H1 (cell line): Measurements from ENCODE around the gene ITSN1. TPM values are rescaled to one million over a fixed set of nuclear protein-coding genes. Genes with fewer than 3 reads are reported as not detected.

Source experiments
- CTCF ChIA-PET: fragments of 300-600 bp; sonication (Branson Sonifier 250); formaldehyde crosslinking; loops from one replicate; lab custom pipeline; 2021; ENCODE audit not compliant: partially characterized antibody; lab: Charles Lee
- POLR2A ChIA-PET: fragments of 300-600 bp; sonication (Branson Sonifier 250); formaldehyde crosslinking; loops from one replicate; lab custom pipeline; 2021; ENCODE audit warnings: inconsistent platforms; ENCODE audit not compliant: partially characterized antibody; lab: Charles Lee
- DNase-seq, 2 experiments: peaks; one replicate each; pipeline versions ENCODE4 v3.0.0 to v3.0.0-alpha.2; 2010 to 2022; ENCODE audit warnings: low spot score in 2 of 2, low read depth in 1 of 2, mixed read lengths in 1 of 2
- FAIRE-seq: peaks from 2 replicates; lab custom pipeline; 2011; peaks lifted over from hg19 to GRCh38; lab: Jason Lieb, UNC
- H2AFZ ChIP-seq: 2 replicates; pipeline ENCODE4 v1.8.1; 2012; ENCODE audit warnings: low read length, inconsistent platforms
- H2AK5ac ChIP-seq: 2 replicates; pipeline ENCODE4 v1.6.1; 2013; ENCODE audit warnings: low read depth, low read length
- H2BK120ac ChIP-seq: replicated peaks from 2 replicates; pipeline ENCODE3; 2013; ENCODE audit warnings: low read depth, low read length, inconsistent platforms
- H2BK12ac ChIP-seq: 2 replicates; pipeline ENCODE4 v1.6.1; 2013; ENCODE audit warnings: low read depth, low read length
- H2BK15ac ChIP-seq: 2 replicates; pipeline ENCODE4 v1.6.1; 2013; ENCODE audit warnings: low read length
- H2BK20ac ChIP-seq: 2 replicates; pipeline ENCODE4 v1.6.1; 2013; ENCODE audit warnings: low read length
- H2BK5ac ChIP-seq: 2 replicates; pipeline ENCODE4 v1.6.1; 2013; ENCODE audit warnings: low read depth, low read length
- H3K14ac ChIP-seq: 2 replicates; pipeline ENCODE4 v1.6.1; 2013; ENCODE audit warnings: inconsistent platforms; ENCODE audit not compliant: insufficient read length
- H3K18ac ChIP-seq: 2 replicates; pipeline ENCODE4 v1.6.1; 2013; ENCODE audit warnings: low read length; ENCODE audit errors: extremely low read depth
- H3K23ac ChIP-seq: 2 replicates; pipeline ENCODE4 v1.6.1; 2013; ENCODE audit warnings: inconsistent platforms; ENCODE audit not compliant: insufficient read length
- H3K23me2 ChIP-seq: 2 replicates; pipeline ENCODE4 v1.6.1; 2013; ENCODE audit warnings: low read depth, low read length
- H3K27ac ChIP-seq: 2 replicates; pipeline ENCODE4 v1.6.1; 2011; ENCODE audit warnings: low read depth, low read length, inconsistent platforms
- H3K27me3 ChIP-seq, 4 experiments: replicated peaks in 1 of 4; 1 replicate in 1 of 4; 2 replicates in 3 of 4; pipeline versions ENCODE4 v1.6.1 to v1.8.1; 2011 to 2013; ENCODE audit warnings: low read length in 3 of 4, mild to moderate bottlenecking in 3 of 4, inconsistent platforms in 2 of 4, mixed read lengths in 2 of 4, moderate library complexity in 1 of 4; ENCODE audit not compliant: control insufficient read depth in 3 of 4, insufficient read depth in 3 of 4; ENCODE audit errors: extremely low read depth in 1 of 4
- H3K36me3 ChIP-seq, 4 experiments: 2 replicates each; pipeline versions ENCODE4 v1.6.1 to v1.8.1; 2011 to 2013; ENCODE audit warnings: mild to moderate bottlenecking in 4 of 4, low read length in 3 of 4, moderate library complexity in 2 of 4, control low read depth in 1 of 4, inconsistent platforms in 1 of 4; ENCODE audit not compliant: insufficient read depth in 4 of 4, control insufficient read depth in 2 of 4
- H3K4ac ChIP-seq: replicated peaks from 2 replicates; pipeline ENCODE3; 2013; ENCODE audit warnings: low read length, low read depth, mixed read lengths, inconsistent platforms; ENCODE audit not compliant: insufficient read length
- H3K4me1 ChIP-seq, 4 experiments: replicated peaks in 1 of 4; 1 replicate in 1 of 4; 2 replicates in 3 of 4; pipeline versions ENCODE4 v1.6.1 to v1.8.1; 2011 to 2013; ENCODE audit warnings: low read length in 3 of 4, inconsistent platforms in 2 of 4, mixed read lengths in 1 of 4; ENCODE audit not compliant: insufficient read depth in 4 of 4, control insufficient read depth in 3 of 4
- H3K4me2 ChIP-seq, 2 experiments: 2 replicates each; pipeline versions ENCODE4 v1.6.1 to v1.8.1; 2011 to 2013; ENCODE audit warnings: low read depth in 2 of 2, low read length in 2 of 2, control low read depth in 1 of 2, inconsistent platforms in 1 of 2, mild to moderate bottlenecking in 1 of 2; ENCODE audit not compliant: insufficient read depth in 1 of 2
- H3K4me3 ChIP-seq, 4 experiments: fragments of 200-600, 300-600 bp in 1 of 4; sonication (generic), shearing (Covaris generic), sonication (Bioruptor Twin) in 1 of 4; 2 replicates each; pipeline versions ENCODE4 v1.5.1 to v1.8.1; 2011 to 2016; ENCODE audit warnings: low read length in 4 of 4, low read depth in 3 of 4, control low read depth in 2 of 4, inconsistent platforms in 2 of 4, mild to moderate bottlenecking in 2 of 4, mixed read lengths in 1 of 4, moderate library complexity in 1 of 4; ENCODE audit not compliant: insufficient read depth in 2 of 4; ENCODE audit errors: extremely low read depth in 1 of 4
- H3K56ac ChIP-seq: replicated peaks from 2 replicates; pipeline ENCODE3; 2013; ENCODE audit warnings: low read depth, mild to moderate bottlenecking, mixed read lengths, low read length, inconsistent platforms; ENCODE audit not compliant: insufficient read length
- H3K79me1 ChIP-seq: 2 replicates; pipeline ENCODE4 v1.6.1; 2013; ENCODE audit warnings: low read depth, low read length, control low read depth
- H3K79me2 ChIP-seq, 2 experiments: 2 replicates each; pipeline versions ENCODE4 v1.6.1 to v1.8.1; 2012 to 2013; ENCODE audit warnings: low read length in 2 of 2, mild to moderate bottlenecking in 2 of 2, inconsistent platforms in 1 of 2; ENCODE audit not compliant: insufficient read depth in 2 of 2, control insufficient read depth in 1 of 2
- H3K9ac ChIP-seq, 4 experiments: replicated peaks in 1 of 4; 1 replicate in 1 of 4; 2 replicates in 3 of 4; pipeline versions ENCODE4 v1.6.1 to v1.8.1; 2011 to 2013; ENCODE audit warnings: low read depth in 3 of 4, low read length in 3 of 4, control low read depth in 2 of 4, mild to moderate bottlenecking in 2 of 4, moderate library complexity in 2 of 4, inconsistent platforms in 1 of 4; ENCODE audit errors: extremely low read depth in 1 of 4
- H3K9me3 ChIP-seq, 2 experiments: 2 replicates each; pipeline versions ENCODE4 v1.6.1 to v1.8.1; 2012 to 2013; ENCODE audit warnings: mild to moderate bottlenecking in 2 of 2, moderate library complexity in 2 of 2, control low read depth in 1 of 2, inconsistent platforms in 1 of 2, low read depth in 1 of 2, low read length in 1 of 2, mixed read lengths in 1 of 2; ENCODE audit not compliant: insufficient read depth in 2 of 2
- H4K20me1 ChIP-seq, 2 experiments: replicated peaks in 1 of 2; 2 replicates each; pipeline versions ENCODE3 to v1.8.1; 2011 to 2013; ENCODE audit warnings: inconsistent platforms in 2 of 2, low read length in 2 of 2, mild to moderate bottlenecking in 1 of 2; ENCODE audit not compliant: insufficient read depth in 2 of 2, control insufficient read depth in 1 of 2
- H4K5ac ChIP-seq: 2 replicates; pipeline ENCODE4 v1.6.1; 2013; ENCODE audit warnings: low read length, low read depth, mixed read lengths, inconsistent platforms; ENCODE audit not compliant: insufficient read length
- H4K8ac ChIP-seq: 2 replicates; pipeline ENCODE4 v1.8.0; 2013; ENCODE audit warnings: mild to moderate bottlenecking, moderate library complexity, low read length, inconsistent platforms; ENCODE audit not compliant: insufficient read depth; ENCODE audit errors: extremely low read depth
- H4K91ac ChIP-seq: replicated peaks from 2 replicates; pipeline ENCODE3; 2013; ENCODE audit warnings: low read length, mixed read lengths, inconsistent platforms; ENCODE audit not compliant: insufficient read length
- CTCF ChIP-seq, 3 experiments: IDR thresholded peaks; 1 replicate in 2 of 3; 2 replicates in 1 of 3; pipeline versions ENCODE4 v1.5.1 to v1.6.1; 2011; ENCODE audit warnings: low read length in 3 of 3, mild to moderate bottlenecking in 3 of 3, inconsistent platforms in 2 of 3, low read depth in 1 of 3, moderate library complexity in 1 of 3; ENCODE audit not compliant: insufficient read depth in 1 of 3; ENCODE audit errors: control extremely low read depth in 1 of 3
- GABPA ChIP-seq: IDR thresholded peaks from 2 replicates; pipeline ENCODE4 v1.6.1; 2011; ENCODE audit warnings: mild to moderate bottlenecking, low read length, moderate library complexity, borderline replicate concordance; ENCODE audit not compliant: insufficient read depth
- POLR2A ChIP-seq, 2 experiments: IDR thresholded peaks; 1 replicate in 1 of 2; 2 replicates in 1 of 2; pipeline ENCODE4 v1.6.1; 2011; ENCODE audit warnings: low read depth in 2 of 2, low read length in 2 of 2, mild to moderate bottlenecking in 2 of 2; ENCODE audit errors: control extremely low read depth in 1 of 2
- POLR2AphosphoS5 ChIP-seq: IDR thresholded peaks from 2 replicates; pipeline ENCODE4 v1.6.1; 2011; ENCODE audit warnings: low read depth, low read length
- RAD21 ChIP-seq, 2 experiments: IDR thresholded peaks in 1 of 2; conservative IDR thresholded peaks in 1 of 2; 2 replicates each; pipeline ENCODE4 v1.6.1; 2011; ENCODE audit warnings: low read depth in 2 of 2, low read length in 2 of 2, improper control_type of control experiment in 1 of 2, inconsistent platforms in 1 of 2, mild to moderate bottlenecking in 1 of 2, moderate library complexity in 1 of 2
- WGBS, 2 experiments: shearing (Covaris generic) in 1 of 2; methylation state at CpG; one replicate each; pipeline versions ENCODE4 v1.1.6 to v1.1.7; 2013 to 2015; ENCODE audit warnings: low lambda C conversion rate in 2 of 2, mixed read lengths in 2 of 2, inconsistent platforms in 1 of 2, low coverage in 1 of 2, missing lambda C conversion rate in 1 of 2; ENCODE audit not compliant: insufficient replicate concordance in 2 of 2, insufficient coverage in 1 of 2, insufficient read length in 1 of 2; ENCODE audit errors: extremely low coverage in 1 of 2, missing lambda C conversion rate in 1 of 2; 5-methylcytosine and 5-hydroxymethylcytosine counted together
- polyA plus RNA-seq, 7 experiments: library from polyadenylated mRNA; depleted of rRNA in 3 of 7; stranded (reverse) in 5 of 7; unstranded in 2 of 7; fragments of >200 nt in 5 of 7; fragments of 200-250 nt in 2 of 7; gene quantifications; 1 replicate in 5 of 7; 2 replicates in 1 of 7; 4 replicates in 1 of 7; pipeline versions ENCODE4 v1.2.1 to v1.2.3, GENCODE V29; 2011 to 2013; ENCODE audit warnings: missing spikeins in 2 of 7, mixed read lengths in 2 of 7
- total RNA-seq: library from RNA; stranded (reverse); fragmentation: NEBNext Ultra II Directional; extraction: Animal tissue kit (Norgen Biotek cat#: 25700); gene quantifications from 2 replicates; pipeline ENCODE4 v1.2.1, GENCODE V29; 2021
- TF ChIP-seq, protein P1 (sequence below): IDR thresholded peaks from 2 replicates; pipeline ENCODE4 v1.6.1; 2012; ENCODE audit warnings: inconsistent platforms

ITSN1 gene
- total and polyA plus RNA-seq, 2 of the 8 experiments (the other 6 are each of a cell fraction or from before 2014, with no cell fraction given): 60.8 to 78.1 TPM

DNA sequence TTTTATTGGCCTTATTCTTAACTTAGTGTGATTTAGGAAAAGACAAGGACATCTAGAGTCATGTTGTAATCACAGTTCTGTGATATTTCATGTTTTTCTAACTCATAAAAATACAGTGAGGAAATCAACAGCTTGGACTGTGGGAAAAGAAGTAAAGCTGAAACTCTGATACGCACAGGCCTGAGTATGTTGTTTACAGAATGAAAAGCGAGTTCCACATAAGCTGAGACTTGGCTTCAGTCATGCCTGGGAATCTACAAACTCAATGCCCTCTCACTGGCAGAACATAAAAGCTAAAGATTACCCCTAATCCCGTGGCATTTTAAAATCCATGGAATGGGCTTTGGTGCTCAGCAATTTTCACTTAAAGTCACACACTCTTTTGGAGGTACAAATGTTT lies 296.9 kb downstream of the ITSN1 start:
- H3K36me3 ChIP-seq: peaks cover 0 to 10% (median 2%) of the 10 kb centered on the region in 4 experiments; a peak in 2 of 8 replicates
- H4K8ac ChIP-seq: no peak overlapping the region
- no peak overlapping the region for H4K5ac ChIP-seq
- H3K14ac ChIP-seq: no peak overlapping the region
- no peak overlapping the region for H2BK15ac ChIP-seq
- no peak overlapping the region for H2BK120ac ChIP-seq
- H3K4me2 ChIP-seq: no peak overlapping the region
- H3K9me3 ChIP-seq: no peaks in the 10 kb centered on the region; a peak in 1 of 4 replicates
- H3K27ac ChIP-seq: no peak overlapping the region
- H3K4me1 ChIP-seq: peaks cover 1 to 7% (median 5%) of the 10 kb centered on the region in 4 experiments; a peak in 2 of 7 replicates
- H3K56ac ChIP-seq: no peak overlapping the region
- H4K91ac ChIP-seq: no peak overlapping the region
- H3K9ac ChIP-seq: no peak overlapping the region
- POLR2A ChIA-PET: interaction anchor here (1.3 to 2.8 kb wide), 2 partner anchors 9 to 20 kb away, joined by 5 to 12 read pairs; no protein-coding TSS in a partner anchor
- H3K79me1 ChIP-seq: peaks cover 7% of the 10 kb centered on the region; the same call in 1 of the 2 replicates
- DNase-seq (no peak), FAIRE-seq (no peak)
- H2BK20ac ChIP-seq: no peak overlapping the region
- H2AK5ac ChIP-seq: no peak overlapping the region
- no peak overlapping the region for H3K18ac ChIP-seq
- no peak overlapping the region for H2BK12ac ChIP-seq
- TF ChIP-seq GABPA (no peak), RAD21 (IDR thresholded peaks at IDR 0.05 in 1 of 2, conservative IDR thresholded peaks at IDR 0.05 in 1 of 2; ENCODE audit: low read depth in 2 of 2, low read length in 2 of 2) (no peak), CTCF (IDR thresholded peaks at IDR 0.05; ENCODE audit: control extremely low read depth in 1 of 3, insufficient read depth in 1 of 3, low read depth in 1 of 3, low read length in 3 of 3) (no peak), POLR2A (IDR thresholded peaks at IDR 0.05; ENCODE audit: control extremely low read depth in 1 of 2, low read depth in 2 of 2, low read length in 2 of 2) (no peak), POLR2AphosphoS5 (no peak)
- TF ChIP-seq, protein P1, sequence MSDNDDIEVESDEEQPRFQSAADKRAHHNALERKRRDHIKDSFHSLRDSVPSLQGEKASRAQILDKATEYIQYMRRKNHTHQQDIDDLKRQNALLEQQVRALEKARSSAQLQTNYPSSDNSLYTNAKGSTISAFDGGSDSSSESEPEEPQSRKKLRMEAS: no peak
- H3K23me2 ChIP-seq: no peaks in the 10 kb centered on the region
- no peak overlapping the region for H3K4me3 ChIP-seq
- H2BK5ac ChIP-seq: no peak overlapping the region
- H4K20me1 ChIP-seq: no peaks in the 10 kb centered on the region
- H3K79me2 ChIP-seq: no peaks in the 10 kb centered on the region; a peak in 1 of 4 replicates
- H3K23ac ChIP-seq: no peak overlapping the region
- H3K27me3 ChIP-seq: no peaks in the 10 kb centered on the region
- no peak overlapping the region for H2AFZ ChIP-seq
- WGBS, 2 experiments: 98% methylated on average over 3 of the region's 3 CpGs; no CpG with 5 or more reads in 1 of the 2 experiments
- no peak overlapping the region for H3K4ac ChIP-seq
- CTCF ChIA-PET: interaction anchor here (1.0 kb wide), 1 partner anchor 48 kb away, joined by 3 read pairs; no protein-coding TSS in a partner anchor
